Activated CD4-positive, alpha-beta T cell treated with anti-CD3 and anti-CD28 coated beads for 36 hours (primary cell): ENCODE measurements around the gene MTG2. TPM values are rescaled to one million over a fixed set of nuclear protein-coding genes. Genes with fewer than 3 reads are reported as not detected.

Source experiments
- ATAC-seq: fragments of 200-7000 bp; cut with Tn5 transposase; one replicate; pipeline ENCODE4 v1.10.0; 2021; ENCODE audit warnings: mild to moderate bottlenecking, moderate library complexity
- CTCF ChIA-PET: fragments of 350-600 bp; sonication (Branson Sonifier 250); formaldehyde crosslinking; loops from one replicate; lab custom pipeline; 2021; ENCODE audit warnings: antibody characterized with exemption; lab: Charles Lee
- POLR2A ChIA-PET: fragments of 350-600 bp; sonication (Branson Sonifier 250); formaldehyde crosslinking; loops from one replicate; lab custom pipeline; 2021; ENCODE audit warnings: antibody characterized with exemption, inconsistent platforms; lab: Charles Lee
- DNase-seq: peaks from one replicate; pipeline ENCODE4 v3.0.0-alpha.2; 2020
- H3K27ac Mint-ChIP-seq: one replicate; pipeline ENCODE4 v1.8.0; 2021; ENCODE audit warnings: mixed read lengths
- H3K27me3 Mint-ChIP-seq: one replicate; pipeline ENCODE4 v1.8.0; 2021; ENCODE audit warnings: mixed read lengths
- H3K36me3 Mint-ChIP-seq: one replicate; pipeline ENCODE4 v1.8.0; 2021; ENCODE audit warnings: low read depth, mixed read lengths
- H3K4me1 Mint-ChIP-seq: one replicate; pipeline ENCODE4 v1.8.0; 2021; ENCODE audit warnings: mixed read lengths
- H3K4me3 Mint-ChIP-seq: one replicate; pipeline ENCODE4 v1.8.0; 2021; ENCODE audit warnings: mild to moderate bottlenecking, moderate library complexity, mixed read lengths
- H3K9me3 Mint-ChIP-seq: one replicate; pipeline ENCODE4 v1.8.0; 2021; ENCODE audit warnings: low read depth, mixed read lengths
- intact Hi-C, 2 experiments: fragments of 100-400 bp; cut with DNase I in 1 of 2; cut with micrococcal nuclease in 1 of 2; formaldehyde crosslinking; loops; one replicate each; pipeline versions ENCODE4 v1.14.2 to v1.15.1; 2022 to 2024; cut with DNase I, micrococcal nuclease
- total RNA-seq, 2 experiments: library from RNA; stranded (reverse); gene quantifications; one replicate each; pipeline ENCODE4 v1.2.3, GENCODE V29; 2021

The MTG2 gene
- total RNA-seq, 2 experiments from 2014 or later = 38.0 to 44.9 TPM

DNA sequence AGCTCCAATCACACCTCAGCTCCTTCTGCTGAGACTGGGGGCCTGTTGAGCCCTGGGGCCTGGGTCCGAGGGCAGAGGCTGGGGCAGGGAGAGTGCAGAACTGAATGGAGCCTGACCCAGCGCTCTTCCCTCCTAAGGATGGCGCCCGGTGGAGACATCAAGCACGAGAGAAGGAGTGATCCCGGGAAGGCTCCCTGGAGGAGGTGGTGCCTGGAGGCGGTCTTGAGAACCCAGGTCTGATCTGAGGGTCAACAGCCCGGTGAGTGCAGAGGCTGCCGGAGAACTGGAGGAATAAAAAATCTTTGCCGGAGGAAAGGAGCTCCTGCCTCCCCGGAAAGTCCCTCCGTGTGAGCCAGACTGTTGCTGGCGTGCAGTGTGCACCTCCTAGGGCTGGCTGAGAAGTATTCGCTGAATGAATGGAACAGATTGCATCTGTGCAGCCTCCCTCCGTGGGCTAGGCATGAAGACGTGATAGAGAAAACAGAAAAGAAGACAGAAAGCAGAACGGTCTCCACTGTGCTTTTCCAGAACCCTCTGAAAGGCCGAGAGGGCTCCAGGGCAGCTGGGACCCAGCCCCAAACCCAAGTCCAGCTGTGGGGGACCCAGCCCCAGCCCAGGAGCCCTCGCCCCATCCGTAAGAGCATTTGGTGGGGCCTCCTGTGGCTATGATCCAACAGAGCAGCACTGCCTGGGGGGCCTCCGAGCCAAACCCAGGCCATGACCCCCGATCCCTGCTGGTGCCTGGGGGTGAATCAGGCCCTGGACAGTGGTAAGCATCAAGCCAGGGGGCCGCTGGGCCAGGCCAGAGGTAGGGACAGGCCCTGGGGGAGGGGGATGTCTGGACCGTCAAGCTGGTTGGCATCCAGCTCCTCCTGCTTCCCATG, 44.1 kb downstream of the MTG2 start:
- ChIA-PET POLR2A (no interaction called here), CTCF (interaction anchor here (0.7 to 1.0 kb wide), 2 partner anchors 8 to 27 kb away, joined by 3 to 4 read pairs; no protein-coding TSS in a partner anchor)
- ATAC-seq (no peak), DNase-seq (no peak)
- Mint-ChIP-seq H3K36me3 (no peaks in the 10 kb centered on the region), H3K27me3 (peaks cover 20% of the 10 kb centered on the region), H3K4me1 (no peaks in the 10 kb centered on the region), H3K27ac (no peak overlapping the region), H3K9me3 (no peaks in the 10 kb centered on the region), H3K4me3 (no peak overlapping the region)
- intact Hi-C loops = no loop called here

- ATAC-seq (no peak), DNase-seq (no peak)
- H3K27ac Mint-ChIP-seq = no peak overlapping the region
- no peak overlapping the region for H3K4me3 Mint-ChIP-seq
- intact Hi-C loops = no loop called here
- H3K9me3 Mint-ChIP-seq = no peaks in the 10 kb centered on the region
- ChIA-PET POLR2A (no interaction called here), CTCF (no interaction called here)
- H3K27me3 Mint-ChIP-seq = peaks cover 18% of the 10 kb centered on the region
- no peaks in the 10 kb centered on the region for H3K36me3 Mint-ChIP-seq
- no peaks in the 10 kb centered on the region for H3K4me1 Mint-ChIP-seq
Observed at GRCh38 chr20:62227591-62227976, 44.8 kb downstream of the MTG2 start.

DNA sequence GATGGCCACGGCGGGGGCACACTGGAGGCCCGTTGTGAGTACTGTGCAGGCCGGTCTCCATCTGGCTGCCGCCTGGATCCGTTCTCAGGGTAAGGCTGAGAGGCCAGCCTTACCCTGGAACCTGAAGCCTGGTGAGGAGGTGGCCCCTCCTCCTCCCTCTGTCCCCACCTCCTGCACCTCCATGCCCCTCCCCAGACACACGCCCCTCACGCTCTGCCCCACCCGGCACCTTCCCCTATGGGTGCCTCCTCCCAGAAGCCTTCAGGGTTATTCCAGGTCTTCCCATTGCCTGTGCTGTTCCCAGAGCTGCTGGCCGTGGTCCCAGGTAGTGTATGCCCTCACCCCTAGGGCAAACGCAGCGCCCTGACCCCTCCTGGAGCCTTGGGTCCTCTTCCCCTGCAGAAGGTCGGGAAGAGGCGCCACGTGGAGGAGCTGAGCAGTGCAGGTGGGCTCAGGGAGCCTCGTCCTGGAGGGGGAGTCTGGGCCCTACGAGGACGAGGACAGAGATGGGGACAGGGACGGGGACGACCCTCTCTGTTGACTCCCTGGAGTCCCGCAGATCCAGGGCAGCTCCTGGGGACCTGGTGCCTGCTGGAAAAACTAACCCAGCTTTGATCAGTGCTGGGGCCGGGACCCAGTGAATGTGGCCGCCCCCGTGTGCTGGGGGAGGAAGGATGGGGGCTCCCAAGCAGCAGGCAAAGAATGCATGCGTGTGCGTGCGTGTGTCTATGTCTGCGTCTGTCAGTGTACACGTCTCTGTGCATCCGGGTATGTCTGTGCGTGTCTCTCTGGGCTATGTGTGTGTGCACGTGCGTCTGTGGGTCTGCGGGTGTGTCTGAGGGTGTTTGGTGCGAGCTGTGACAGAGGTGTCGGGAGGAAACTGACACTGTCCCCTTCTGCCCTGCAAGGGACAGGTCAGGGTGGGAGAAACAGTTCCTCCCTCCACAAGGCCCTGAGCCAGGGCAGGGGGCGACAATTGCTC, 45.4 kb downstream of the MTG2 start:
- H3K9me3 Mint-ChIP-seq = no peaks in the 10 kb centered on the region
- ChIA-PET CTCF (no interaction called here), POLR2A (no interaction called here)
- H3K36me3 Mint-ChIP-seq = no peaks in the 10 kb centered on the region
- H3K27ac Mint-ChIP-seq = no peak overlapping the region
- no peak for ATAC-seq
- no peaks in the 10 kb centered on the region for H3K4me1 Mint-ChIP-seq
- no peak for DNase-seq
- no peak overlapping the region for H3K4me3 Mint-ChIP-seq
- intact Hi-C loops = no loop called here
- H3K27me3 Mint-ChIP-seq = peaks cover 13% of the 10 kb centered on the region

GRCh38 chr20:62228982-62229545, 46.2 kb downstream of the MTG2 start:
- ChIA-PET CTCF (no interaction called here), POLR2A (no interaction called here)
- H3K4me1 Mint-ChIP-seq = no peaks in the 10 kb centered on the region
- no peak overlapping the region for H3K4me3 Mint-ChIP-seq
- DNase-seq (no peak), ATAC-seq (no peak)
- no peaks in the 10 kb centered on the region for H3K9me3 Mint-ChIP-seq
- intact Hi-C loops = no loop called here
- H3K36me3 Mint-ChIP-seq = no peaks in the 10 kb centered on the region
- peaks cover 13% of the 10 kb centered on the region for H3K27me3 Mint-ChIP-seq
- no peak overlapping the region for H3K27ac Mint-ChIP-seq

DNA sequence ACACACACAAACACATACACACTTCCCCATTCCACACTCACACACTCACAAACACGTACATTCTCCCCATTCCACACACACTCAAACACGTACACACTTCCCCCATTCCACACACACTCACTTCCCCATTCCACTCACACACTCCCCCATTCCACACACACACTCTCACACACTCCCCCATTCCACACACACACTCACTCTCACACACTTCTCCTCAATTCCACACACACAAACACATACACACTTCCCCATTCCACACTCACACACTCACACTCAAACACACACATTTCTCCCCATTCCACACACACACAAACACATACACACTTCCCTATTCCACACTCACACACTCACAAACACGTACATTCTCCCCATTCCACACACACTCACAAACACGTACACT, 46.8 kb downstream of the MTG2 start:
- no peaks in the 10 kb centered on the region for H3K9me3 Mint-ChIP-seq
- peaks cover 9% of the 10 kb centered on the region for H3K27me3 Mint-ChIP-seq
- no peaks in the 10 kb centered on the region for H3K4me1 Mint-ChIP-seq
- ChIA-PET CTCF (no interaction called here), POLR2A (no interaction called here)
- H3K27ac Mint-ChIP-seq = no peak overlapping the region
- intact Hi-C loops = no loop called here
- H3K4me3 Mint-ChIP-seq = no peak overlapping the region
- DNase-seq (no peak), ATAC-seq (no peak)
- no peaks in the 10 kb centered on the region for H3K36me3 Mint-ChIP-seq

DNA sequence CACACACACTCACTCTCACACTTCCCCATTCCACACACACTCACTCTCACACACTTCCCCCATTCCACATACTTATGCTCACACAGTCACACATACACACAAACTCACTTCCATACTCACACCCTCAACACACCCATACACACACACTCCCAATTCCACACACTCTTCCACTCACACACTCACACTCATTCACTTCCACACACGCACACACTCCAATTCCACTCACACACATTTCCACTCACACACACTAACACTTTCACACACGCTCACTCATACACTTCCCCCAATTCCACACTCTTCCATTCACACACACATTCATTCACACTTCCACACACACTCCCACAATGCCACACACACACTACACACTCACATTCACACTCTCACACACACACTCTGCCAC, 47.4 kb downstream of the MTG2 start:
- Mint-ChIP-seq H3K4me3 (no peak overlapping the region), H3K36me3 (no peaks in the 10 kb centered on the region), H3K4me1 (no peaks in the 10 kb centered on the region), H3K9me3 (no peaks in the 10 kb centered on the region), H3K27me3 (peaks cover 6% of the 10 kb centered on the region), H3K27ac (no peak overlapping the region)
- no peak for DNase-seq
- no peak for ATAC-seq
- intact Hi-C loops = no loop called here
- ChIA-PET POLR2A (no interaction called here), CTCF (no interaction called here)

DNA sequence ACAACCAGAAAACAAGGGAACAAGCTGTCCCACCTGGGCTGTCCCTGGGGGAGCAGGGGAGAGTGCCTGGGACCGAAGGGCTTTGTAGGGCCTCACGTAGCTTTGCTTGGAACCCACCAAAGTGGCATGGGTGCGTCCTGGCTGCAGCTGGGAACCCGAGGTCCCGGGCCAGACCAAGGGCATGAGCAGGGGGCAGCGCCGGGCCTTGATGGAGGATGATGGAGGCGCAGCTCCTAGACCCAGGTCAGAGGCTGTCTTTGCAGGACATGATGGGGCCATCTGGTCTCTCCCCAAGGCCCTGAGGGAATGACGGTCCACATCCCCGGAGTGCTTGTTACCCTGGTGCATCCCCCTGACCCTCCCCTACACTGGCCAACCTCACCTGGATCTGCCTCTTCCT, 47.9 kb downstream of the MTG2 start:
- ChIA-PET POLR2A (no interaction called here), CTCF (no interaction called here)
- intact Hi-C loops = no loop called here

GRCh38 chr20:62231292-62231691, 48.5 kb downstream of the MTG2 start:
- POLR2A ChIA-PET = no interaction called here
- no peaks in the 10 kb centered on the region for H3K9me3 Mint-ChIP-seq
- no peak overlapping the region for H3K4me3 Mint-ChIP-seq
- no peaks in the 10 kb centered on the region for H3K4me1 Mint-ChIP-seq
- H3K36me3 Mint-ChIP-seq = no peaks in the 10 kb centered on the region
- H3K27ac Mint-ChIP-seq = no peak overlapping the region
- no peak for ATAC-seq
- DNase-seq = no peak
- peaks cover 3% of the 10 kb centered on the region for H3K27me3 Mint-ChIP-seq
- CTCF ChIA-PET = no interaction called here
- intact Hi-C loops = no loop called here

More for the DNA sequence above, 47.9 kb downstream of the MTG2 start:
- Mint-ChIP-seq H3K27me3 (peaks cover 6% of the 10 kb centered on the region), H3K27ac (no peak overlapping the region), H3K36me3 (no peaks in the 10 kb centered on the region), H3K4me3 (no peak overlapping the region), H3K9me3 (no peaks in the 10 kb centered on the region), H3K4me1 (no peaks in the 10 kb centered on the region)
- ATAC-seq (no peak), DNase-seq (no peak)

DNA sequence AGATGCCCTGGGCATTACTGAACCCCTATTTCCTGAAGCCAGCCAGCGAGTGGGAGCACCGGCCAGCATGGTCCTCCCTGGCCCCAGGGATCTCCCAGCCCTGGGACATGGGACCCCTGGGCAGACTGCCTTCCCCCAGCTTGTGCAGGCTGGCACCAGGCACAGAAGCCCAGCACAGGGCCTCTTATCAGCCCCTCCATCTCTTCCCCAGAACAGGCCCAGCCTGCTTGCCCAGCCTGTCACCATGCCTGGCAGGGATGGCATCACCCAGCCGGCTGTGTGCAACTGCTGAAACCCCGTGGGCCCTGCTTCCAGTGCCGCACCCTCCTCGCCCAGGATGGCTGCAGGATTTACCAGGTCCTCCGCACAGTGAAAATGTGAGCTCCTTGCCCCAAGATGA, 49.4 kb downstream of the MTG2 start:
- Mint-ChIP-seq H3K9me3 (no peaks in the 10 kb centered on the region), H3K36me3 (no peaks in the 10 kb centered on the region), H3K27ac (no peak overlapping the region), H3K4me3 (no peak overlapping the region), H3K27me3 (no peaks in the 10 kb centered on the region), H3K4me1 (no peaks in the 10 kb centered on the region)
- ATAC-seq = no peak
- ChIA-PET POLR2A (no interaction called here), CTCF (interaction anchor here (0.7 to 1.2 kb wide), 2 partner anchors 40 to 69 kb away, joined by 3 read pairs; no protein-coding TSS in a partner anchor)
- DNase-seq = no peak
- intact Hi-C loops = no loop called here

- POLR2A ChIA-PET = no interaction called here
- H3K36me3 Mint-ChIP-seq = no peaks in the 10 kb centered on the region
- H3K9me3 Mint-ChIP-seq = no peaks in the 10 kb centered on the region
- CTCF ChIA-PET = interaction anchor here (0.7 to 1.2 kb wide), 2 partner anchors 39 to 68 kb away, joined by 3 read pairs; no protein-coding TSS in a partner anchor
- no peak overlapping the region for H3K27ac Mint-ChIP-seq
- intact Hi-C loops = no loop called here
- no peak overlapping the region for H3K4me3 Mint-ChIP-seq
- ATAC-seq (no peak), DNase-seq (no peak)
- peaks cover 5% of the 10 kb centered on the region for H3K4me1 Mint-ChIP-seq
- H3K27me3 Mint-ChIP-seq = no peaks in the 10 kb centered on the region
Observed at GRCh38 chr20:62232770-62233645, 50.2 kb downstream of the MTG2 start.
